ENCODE data around the gene C3.

C3 gene

DNA sequence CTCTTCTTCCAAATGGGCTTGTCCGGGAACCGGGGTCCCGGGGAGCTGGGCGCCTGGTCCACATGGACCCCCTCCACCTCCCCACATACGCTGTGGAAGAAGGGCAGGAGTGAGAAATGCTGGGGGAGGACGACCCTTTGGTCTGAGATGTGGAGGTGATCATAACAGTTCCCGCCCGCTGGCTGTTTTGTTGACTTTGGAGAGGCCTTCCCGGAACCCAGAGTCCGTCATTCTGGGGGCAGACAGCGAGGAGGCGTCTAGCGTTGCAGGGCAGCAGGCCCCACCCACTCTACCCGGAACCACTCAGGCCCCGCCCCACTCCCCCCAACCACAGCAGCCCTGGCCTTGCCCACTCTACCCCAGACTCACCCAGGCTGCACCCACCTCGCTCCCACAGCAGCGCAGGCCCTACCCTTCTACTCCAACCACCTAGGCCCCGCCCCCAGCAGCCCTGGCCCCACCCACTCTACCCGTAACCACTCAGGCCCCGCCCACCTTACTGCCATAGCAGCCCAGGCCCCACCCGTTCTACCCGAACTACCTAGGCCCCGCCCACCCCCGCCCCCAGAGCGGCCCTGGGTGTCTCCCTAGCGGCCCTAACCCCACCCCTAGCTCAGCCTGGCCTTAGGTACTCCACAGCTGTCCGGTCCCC, 9.8 kb upstream of the C3 start:
- DNase-seq: no peak

DNA sequence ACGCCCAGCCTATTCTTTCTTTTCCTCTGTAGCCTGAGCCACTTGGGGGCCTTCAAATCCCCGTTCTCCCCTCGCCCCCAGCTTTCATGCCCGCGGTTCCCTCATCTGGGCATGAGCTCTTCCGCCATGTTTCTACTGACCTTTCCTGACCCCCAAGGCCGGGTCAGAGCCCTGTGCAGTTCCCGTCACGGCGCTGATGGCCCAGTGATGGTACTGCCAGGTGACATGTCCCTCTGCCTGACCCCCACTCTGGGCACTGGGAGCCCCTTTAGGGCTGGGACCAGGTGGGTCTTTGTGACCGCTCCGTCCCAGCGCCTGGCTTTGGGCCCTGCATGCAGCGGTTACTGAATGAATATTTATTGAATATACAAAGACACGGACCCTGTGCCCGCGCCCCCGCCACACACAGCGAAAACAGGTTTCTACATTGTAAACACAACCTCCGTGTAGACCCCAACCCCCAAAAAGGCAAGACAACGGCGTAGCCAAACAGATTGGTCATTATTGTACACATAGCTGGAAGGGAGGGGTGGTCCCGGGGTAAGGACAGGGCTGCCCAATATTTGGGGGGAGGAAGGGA, 9.2 kb upstream of the C3 start:
- DNase-seq: no peak

DNA sequence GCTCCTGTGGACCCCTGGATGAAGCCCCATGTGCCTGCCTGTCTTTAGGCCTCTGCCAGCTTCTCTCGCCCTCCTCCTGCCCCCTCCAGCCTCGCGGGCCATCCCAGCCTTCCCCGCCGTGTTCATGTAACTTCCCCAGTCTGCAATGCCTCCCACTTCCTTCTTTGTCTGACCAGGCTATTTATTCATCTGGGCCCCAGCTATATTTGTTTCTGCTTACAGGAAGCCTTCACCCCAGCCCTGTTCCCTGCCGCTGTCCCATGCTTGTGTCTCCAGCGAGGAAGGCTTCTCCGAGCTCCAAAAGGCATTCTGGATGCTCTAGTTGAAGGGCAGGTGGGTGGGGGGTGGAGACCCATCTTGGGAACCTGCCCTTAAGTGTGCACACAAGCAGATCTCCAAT, 7.9 kb upstream of the C3 start:
- DNase-seq: no peak

DNA sequence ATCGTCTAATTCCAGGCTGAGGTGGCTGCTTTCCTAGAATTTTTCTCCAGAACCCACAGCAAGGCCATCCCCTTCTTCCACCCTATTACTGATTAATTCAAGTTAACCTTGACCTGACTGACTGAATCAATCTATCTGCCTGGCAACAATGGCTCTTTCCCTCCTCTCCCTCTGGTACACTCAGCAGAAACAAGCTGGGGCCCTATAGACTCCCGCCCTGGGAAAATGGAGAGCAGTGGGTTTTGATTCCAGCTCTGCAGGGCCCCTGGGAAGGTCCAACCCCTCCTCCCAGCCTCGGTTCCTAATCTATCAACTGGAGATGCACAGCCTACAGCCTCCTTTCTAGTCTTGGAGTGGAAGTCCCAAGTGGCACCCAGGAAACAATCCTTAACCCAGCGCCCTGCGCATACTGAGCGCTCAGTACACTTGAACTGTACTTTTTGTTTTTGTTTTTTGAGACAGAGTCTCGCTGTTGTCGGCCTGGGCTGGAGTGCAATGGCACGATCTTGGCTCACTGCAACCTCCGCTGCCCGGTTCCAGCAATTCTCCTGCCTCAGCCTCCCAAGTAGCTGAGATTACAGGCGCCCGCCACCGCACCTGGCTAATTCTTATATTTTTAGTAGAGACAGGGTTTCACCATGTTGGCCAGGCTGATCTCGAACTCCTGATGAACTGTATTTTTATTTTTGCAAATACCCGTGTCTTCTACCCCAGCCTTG, 5.2 kb upstream of the C3 start:
- no peak for DNase-seq

DNA sequence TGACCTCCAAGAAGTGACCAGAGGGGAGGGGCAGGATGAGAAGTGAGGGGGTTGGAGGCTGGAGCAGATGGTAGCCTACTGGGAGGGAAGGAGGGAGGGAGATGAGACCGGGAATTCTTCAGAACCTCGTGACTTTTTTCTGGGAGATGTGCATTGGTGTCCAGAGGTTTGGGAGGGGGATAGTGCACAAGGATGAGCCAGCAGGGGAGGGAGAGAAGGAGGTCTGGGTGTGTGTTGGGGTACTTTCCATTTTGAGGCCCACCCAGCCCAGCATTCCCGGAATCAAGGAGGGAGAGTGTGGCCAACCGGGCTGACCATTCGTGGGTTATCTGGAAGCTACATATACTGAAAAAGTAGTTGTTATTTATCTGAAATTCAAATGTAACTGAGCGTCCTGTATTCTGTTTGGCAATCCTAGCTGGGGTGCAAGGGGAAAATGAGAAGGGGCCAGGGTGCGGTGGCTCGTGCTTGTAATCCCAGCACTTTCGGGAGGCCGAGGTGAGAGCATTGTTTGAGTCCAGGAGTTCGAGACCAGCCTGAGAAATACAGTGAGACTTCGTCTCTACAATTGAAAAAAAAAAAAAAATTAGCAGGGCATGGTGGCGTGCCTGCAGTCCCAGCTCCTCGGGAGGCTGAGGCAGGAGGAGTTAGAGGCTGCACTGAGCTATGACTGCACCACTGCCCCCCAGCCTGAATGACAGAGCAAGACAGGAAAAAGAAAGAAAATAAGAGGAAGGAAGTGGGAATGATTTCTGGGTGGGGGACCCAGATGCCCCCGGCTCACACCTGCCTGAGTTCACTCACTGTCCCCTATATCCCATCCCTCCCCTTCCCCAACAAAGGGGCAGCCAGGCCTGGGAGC, 4.4 kb upstream of the C3 start:
- DNase-seq: no peak

DNA sequence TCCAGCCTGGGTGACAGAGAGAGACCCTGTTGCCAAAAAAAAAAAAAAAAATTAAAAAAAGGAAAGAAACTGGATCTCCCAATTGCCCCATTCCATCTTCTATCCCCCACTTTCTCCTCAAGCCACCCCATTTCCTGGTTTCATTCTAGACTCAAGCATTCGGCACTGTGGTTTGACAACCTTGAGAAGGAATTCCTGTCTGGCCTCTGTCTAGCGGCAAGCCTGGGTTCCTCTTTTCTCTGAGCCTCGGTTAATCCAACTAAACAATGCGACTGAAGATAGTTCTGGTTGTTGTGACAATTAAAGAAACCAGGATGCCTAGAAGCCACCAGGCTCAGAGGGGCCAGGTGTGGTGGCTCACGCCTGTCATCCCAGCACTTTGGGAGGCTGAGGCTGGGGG, 3.3 kb upstream of the C3 start:
- DNase-seq: no peak

DNA sequence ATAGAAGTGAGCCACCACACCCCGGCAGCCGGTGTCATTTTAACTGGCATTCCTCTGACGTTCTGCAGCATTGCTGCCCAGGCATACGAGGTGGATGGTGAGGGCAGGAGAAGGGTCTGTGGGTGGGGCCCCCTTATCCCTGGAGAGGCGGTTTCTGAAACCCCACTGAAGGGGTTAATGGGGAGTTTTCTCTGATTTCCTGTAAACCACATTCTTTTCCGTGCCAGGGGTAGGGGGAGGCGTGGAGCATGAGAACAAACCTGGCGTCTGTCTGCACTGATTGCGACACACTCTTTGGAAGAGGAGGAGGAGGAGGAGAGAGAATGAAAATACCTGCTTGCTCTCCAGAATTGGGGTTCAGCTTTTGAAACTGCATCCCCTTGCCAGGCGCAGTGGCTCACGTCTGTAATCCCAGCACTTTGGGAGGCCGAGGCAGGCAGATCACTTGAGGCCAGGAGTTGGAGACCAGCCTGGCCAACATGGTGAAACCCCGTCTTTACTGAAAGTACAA, 2.7 kb upstream of the C3 start:
- DNase-seq: no peak

DNA sequence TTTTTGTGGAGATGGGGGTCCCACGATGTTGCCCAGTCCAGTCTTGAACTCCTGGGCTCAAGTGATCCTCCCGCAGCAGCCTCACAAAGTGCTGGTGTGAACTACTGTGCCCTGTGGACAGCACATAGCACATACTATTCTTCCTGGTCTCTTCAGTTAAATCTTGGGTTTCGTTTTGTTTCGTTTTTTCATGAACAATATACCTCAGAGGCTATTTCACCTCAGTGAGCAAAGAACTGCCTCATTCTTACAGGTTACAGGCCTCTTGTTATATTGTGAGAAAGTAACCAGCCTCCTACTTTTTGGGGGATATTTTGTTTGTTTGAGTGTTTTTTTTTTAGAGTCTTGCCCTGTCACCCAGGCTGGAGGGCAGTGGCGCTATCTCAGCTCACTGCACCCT, 1.3 kb upstream of the C3 start:
- DNase-seq: no peak

DNA sequence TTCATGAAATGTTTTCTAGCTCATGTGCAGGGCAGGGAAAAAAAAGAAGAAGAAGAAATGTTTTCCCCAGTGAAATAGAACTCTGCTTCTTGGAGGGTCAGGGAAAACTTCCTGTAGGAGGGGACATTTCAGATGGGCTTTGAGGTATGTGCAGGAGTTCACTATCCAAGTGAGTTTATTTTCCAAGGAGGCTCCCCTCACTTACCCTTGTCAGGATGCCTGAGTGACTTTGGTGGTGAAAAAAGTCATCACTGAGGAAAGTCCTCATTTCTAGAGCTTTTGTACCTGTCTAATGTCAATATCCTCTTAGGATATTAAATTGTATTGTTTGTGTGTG, 656 bp upstream of the C3 start:
- DNase-seq: no peak

DNA sequence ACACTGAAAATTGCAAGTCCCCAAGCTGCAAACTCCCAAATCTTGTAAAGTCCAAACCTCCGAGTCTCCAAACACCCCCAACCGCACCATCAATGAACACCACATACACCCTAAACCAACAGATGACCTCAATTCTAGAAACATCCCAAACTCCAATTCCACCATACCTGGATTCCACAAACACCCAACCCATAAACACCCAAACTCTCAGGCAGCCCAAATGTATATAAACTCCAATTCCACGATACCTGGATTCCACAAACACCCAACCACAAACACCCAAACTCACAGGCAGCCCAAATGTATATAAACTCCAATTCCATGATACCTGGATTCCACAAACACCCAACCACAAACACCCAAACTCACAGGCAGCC, 470 bp downstream of the C3 start:
- no peak for DNase-seq

DNA sequence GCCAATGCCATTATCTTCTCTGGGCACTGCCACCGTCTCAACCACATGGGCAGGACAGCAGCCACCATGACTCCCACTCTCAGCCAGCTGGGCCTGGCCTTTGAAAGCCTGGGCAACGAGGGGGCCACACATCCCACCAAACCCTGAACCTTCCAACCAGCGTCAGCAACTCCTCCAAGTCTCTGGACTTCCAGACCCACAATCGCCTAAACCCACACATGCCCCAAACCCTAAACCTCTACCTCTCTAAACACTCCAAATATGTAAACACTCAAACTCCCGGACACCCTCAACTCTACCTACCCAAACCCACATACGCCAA, 949 bp downstream of the C3 start:
- no peak for DNase-seq

DNA sequence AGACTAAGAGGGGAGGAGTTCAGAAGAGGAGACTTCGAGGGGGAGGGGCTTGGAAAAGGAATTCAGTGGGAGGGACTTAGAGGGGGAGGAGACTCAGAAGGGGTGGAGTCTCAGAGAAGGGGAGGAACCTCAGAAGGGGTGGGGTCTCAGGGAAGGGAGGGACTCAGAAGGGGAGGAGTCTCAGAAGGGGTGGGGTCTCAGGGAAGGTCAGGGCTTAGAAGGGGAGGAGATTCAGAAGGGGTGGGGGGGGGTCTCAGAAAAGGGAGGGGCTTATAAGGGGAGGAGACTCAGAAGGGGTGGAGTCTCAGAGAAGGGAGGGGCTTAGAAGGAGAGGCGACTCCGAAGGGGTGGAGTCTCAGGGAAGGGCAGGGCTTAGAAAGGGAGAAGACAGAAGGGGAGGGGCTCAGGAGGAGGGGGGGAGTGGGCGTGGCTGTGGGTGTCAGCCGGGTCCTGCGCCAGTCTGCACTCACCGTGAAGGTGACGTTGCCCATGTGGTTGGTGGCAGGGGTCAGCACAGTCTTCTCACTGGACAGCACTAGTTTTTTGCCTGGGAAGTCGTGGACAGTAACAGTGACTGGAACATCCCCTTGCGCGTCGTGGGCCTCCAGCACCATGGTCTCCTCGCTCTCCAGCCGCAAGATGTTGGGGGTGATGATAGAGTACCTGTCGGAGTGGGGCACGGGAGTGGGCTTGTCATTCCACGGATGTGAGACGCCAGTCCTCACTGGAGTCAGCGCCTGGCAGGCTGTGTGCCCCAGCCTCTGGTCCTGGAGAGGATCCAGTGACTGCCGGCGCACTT, 1.5 kb downstream of the C3 start:
- DNase-seq: no peak

DNA sequence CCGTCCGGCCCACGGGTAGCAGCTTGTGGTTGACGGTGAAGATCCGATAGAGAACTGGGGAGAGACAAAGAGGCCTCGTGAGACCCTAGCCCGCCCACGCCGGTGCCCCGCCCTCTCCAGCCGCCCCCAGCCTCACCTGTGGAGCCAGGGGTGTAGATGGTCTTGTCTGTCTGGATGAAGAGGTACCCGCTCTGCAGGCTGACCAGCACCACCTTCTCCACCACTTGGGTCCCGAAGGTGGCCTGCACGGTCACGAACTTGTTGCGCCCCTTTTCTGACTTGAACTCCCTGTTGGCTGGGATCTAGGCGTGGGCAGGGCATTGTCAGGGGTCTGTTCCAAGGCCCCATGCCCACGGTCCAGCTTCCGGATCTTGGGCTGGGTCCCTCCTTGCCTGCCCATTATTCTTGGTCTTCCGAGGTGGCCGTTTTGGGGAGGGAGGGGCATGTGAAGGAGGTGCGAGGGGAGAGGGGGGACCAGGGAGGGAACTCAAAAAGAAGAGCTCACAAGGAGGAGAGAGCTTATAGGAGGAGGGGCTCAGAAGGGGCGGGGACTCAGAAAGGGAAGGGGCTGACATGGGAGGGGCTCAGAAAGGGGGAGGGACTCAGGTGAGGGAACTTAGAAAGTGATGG, 2.2 kb downstream of the C3 start:
- no peak for DNase-seq

DNA sequence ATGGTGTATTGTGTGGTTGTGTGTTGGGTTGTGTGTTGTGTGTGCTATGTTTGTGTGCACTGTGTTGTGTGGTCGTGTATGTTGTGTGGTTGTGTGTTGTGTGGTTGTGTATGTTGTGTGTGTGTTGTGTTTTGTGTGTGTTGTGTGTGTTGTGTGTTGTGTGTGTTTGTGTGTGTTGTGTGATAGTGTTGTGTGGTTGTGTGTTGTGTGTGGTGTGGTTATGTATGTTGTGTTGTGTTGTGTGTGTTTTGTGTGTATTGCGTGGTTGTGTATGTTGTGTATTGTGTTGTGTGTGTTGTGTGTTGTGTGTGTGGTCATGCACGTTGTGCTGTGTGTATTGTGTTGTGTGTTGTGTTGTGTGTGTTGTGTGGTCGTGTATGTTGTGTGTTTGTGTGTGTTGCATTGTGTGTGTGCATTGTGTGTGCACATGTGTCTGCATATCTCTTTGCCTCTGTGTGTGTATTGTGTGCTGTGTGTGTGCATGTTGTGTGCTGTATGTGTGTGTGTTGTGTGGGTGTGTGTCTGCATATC, 2.9 kb downstream of the C3 start:
- no peak for DNase-seq

DNA sequence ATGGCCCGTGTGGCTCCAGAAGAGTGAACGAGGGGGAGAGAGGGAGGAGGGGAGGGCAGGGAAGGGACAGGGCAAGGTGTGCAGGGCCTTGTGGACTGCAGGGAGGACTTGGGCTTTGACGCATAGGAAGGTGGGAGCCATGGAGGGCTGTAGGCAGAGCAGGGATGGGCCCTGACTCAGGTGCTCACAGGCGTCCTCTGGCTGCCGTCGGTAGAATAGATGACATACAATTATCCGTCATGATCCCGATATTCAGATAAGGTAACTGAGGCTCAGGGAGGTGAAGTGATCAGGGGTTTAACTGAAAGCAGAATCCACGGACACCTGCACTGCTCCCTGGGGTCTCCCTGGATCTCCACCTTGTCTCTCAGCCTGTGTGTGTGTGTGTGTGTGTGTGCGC, 3.4 kb downstream of the C3 start:
- DNase-seq: no peak

DNA sequence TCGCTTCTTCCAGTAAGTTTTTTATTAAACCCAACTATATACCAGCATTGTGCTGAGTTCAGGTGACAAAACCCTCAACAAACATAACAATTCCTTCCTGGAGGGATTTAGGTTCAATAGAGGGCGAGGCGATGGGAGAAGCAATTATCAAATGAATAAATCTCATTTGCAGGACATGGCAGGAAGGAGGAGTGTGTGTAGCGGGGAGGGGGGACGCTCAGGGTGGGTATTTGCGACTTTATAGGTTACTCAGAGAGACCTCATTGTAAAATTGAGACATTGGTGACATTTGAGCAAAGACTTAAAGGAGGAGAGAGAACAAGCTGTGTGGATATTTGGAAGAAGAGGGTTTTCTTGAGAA, 3.9 kb downstream of the C3 start:
- no peak for DNase-seq

DNA sequence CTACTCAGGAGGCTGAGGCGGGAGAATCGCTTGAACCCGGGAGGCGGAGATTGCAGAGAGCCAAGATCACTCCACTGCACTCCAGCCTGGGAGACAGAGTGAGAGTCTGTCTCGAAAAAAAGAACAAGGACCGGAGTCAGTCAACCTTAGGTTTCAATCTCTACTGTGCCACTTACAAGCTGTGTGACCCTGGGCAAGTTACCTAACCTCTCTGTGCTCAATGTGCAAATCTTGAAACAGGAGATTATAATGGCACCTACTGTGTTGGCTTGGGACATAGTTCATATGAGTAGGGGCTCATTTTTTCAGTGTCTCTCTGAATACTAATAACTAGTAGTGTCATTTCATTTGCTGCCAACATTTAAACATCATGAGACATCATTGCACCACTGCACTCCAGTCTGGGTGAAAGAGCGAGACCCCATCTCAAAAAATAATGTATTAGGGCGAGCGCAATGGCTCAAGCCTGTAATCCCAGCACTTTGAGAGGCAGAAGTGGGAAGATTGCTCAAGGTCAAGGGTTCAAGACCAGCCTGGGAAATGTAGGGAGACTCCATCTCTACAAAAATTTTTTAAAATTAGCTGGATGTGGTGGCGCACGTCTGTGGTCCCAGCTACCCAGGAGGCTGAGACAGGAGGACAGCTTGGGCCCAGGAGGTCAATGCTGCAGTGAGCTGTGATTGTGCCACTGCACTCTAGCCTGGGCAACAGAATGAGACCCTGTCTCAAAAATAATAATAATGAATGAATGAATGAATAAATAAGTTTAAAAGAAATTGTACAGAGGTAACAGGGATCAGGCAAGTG, 5.5 kb downstream of the C3 start:
- no peak for DNase-seq

DNA sequence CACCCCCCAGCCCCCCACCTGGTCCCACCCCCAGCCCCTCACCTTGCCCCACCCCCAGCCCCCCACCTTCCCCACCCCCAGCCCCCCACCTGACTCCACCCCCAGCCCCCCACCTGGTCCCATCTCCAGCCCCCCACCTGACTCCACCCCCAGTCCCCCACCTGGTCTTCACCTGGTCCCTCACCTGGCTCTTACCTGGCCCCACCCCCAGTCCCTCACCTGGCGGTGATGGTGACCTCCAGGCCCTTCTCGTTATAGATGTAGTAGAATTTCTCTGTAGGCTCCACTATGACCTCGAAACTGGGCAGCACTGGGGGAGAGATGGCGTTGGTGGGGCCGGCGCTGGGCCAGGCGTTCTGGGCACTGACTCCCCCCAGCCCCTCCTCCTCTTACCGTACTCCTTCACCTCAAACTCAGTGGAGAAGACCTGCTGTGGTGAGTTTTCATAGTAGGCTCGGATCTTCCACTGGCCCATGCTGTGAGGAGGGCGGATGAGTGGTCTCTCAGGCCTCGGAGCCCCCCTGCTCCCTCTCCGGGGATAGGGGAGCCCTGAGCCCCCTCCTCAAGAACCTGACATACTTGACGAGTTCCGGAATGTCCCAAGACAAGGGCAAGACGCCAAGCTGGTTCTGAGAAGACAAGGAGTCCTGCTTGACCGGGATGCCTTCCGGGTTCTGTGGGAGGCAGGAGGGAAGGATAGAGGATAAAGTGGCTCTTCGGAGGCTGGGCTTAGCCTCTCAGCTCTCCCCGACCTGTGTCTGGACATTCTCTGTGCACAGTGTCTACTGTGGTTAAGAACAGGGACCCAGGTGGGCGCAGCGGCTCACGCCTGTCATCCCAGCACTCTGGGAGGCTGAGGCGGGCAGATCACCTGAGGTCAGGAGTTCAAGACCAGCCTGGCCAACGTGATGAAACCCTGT, 6.4 kb downstream of the C3 start:
- DNase-seq: no peak

DNA sequence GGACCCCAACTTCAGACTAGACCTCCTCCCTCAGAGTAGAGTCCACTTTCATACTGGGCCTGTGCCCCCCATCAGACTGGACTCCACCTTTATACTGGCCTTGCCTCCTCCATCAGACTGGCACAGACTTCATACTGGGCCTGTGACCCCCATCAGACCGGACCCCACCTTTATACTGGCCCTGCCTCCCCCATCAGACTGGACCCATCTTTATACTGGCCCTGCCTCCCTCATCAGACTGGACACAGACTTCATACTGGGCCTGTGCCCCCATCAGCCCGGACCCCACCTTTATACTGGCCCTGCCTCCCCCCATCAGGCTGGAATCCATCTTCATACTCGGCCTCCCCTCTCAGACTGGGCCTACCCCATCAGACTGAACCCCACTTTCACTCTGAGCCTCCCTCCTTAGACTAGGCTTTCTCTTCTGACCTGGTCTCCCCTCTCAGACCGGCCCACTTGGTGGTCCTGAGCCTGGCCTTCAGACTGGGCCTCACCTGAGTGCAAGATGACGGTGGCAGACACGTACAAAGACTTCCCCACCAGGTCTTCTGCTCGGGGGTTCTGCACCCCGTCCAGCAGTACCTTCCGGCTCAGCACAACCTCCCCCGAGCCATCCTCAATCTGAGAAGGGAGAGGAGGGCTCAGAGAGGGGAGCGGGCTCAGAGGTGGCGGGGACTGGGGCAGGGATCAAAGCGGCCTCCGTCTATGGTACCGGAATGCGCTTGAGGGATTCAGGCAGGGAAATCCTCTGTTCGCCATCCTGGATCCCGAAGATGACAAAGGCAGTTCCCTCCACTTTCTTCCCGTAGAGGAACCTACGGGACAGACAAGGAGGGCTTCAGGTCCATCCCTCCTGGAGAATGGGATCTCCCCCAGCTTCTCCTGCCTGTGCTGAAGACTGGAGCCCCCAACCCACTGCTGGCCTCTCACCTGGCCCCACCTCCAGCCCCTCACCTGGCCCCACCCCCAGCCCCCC, 7.5 kb downstream of the C3 start:
- DNase-seq: no peak

Data from NCI-H2029 treated with DMSO at 0.1 percent for 48 hours (cell line).